Measurements from ENCODE around the gene AK5. TPM values are rescaled to one million over a fixed set of nuclear protein-coding genes. Genes with fewer than 3 reads are reported as not detected.
"Not testable (repeated sequence)": the region's sequence is repeated elsewhere in the genome, so short reads cannot be mapped to it uniquely, and the experiment has no call there.

Gene AK5
- total and polyA plus RNA-seq, 7 donors: 0.14 to 0.49 (median 0.30) TPM; not detected in 2

GRCh38 chr1:77516106-77516505 lies 234.3 kb downstream of the AK5 start:
- H3K9me3 ChIP-seq: no peaks in the 10 kb centered on the region
- intact Hi-C loops (cut with DNase I): no loop called here
- no peak for DNase-seq
- H3K27me3 ChIP-seq (ENCODE audit: insufficient read depth in 3 of 3, low read length in 2 of 3): peaks cover 0 to 14% (median 0%) of the 10 kb centered on the region in 3 donors
- no peaks in the 10 kb centered on the region for H3K36me3 ChIP-seq (ENCODE audit: insufficient read depth in 1 of 2, low read depth in 1 of 2)
- TF ChIP-seq CTCF (IDR thresholded peaks at IDR 0.05): no peak
- H3K4me3 ChIP-seq: no peak overlapping the region
- H3K27ac ChIP-seq: no peak overlapping the region
- WGBS, 3 donors: 66 to 81% (median 66%) methylated on average over 2 of the region's 2 CpGs
- no peaks in the 10 kb centered on the region for H3K4me1 ChIP-seq
- ATAC-seq: no peak

GRCh38 chr1:77524038-77524437 lies 242.2 kb downstream of the AK5 start:
- intact Hi-C loops (cut with DNase I): no loop called here
- no peak overlapping the region for H3K27ac ChIP-seq
- no peak overlapping the region for H3K4me3 ChIP-seq
- 92 to 97% (median 96%) methylated on average over 3 of the region's 3 CpGs for WGBS, 3 donors
- no peaks in the 10 kb centered on the region for H3K9me3 ChIP-seq
- ATAC-seq (no peak), DNase-seq (no peak)
- H3K36me3 ChIP-seq (ENCODE audit: insufficient read depth in 1 of 2, low read depth in 1 of 2): no peaks in the 10 kb centered on the region
- H3K27me3 ChIP-seq (ENCODE audit: insufficient read depth in 3 of 3, low read length in 2 of 3): no peaks in the 10 kb centered on the region
- no peaks in the 10 kb centered on the region for H3K4me1 ChIP-seq
- TF ChIP-seq CTCF (IDR thresholded peaks at IDR 0.05): no peak

- H3K4me3 ChIP-seq; intact Hi-C loops (cut with DNase I); DNase-seq; ATAC-seq; H3K36me3 ChIP-seq (ENCODE audit: insufficient read depth in 1 of 2, low read depth in 1 of 2); H3K27me3 ChIP-seq (ENCODE audit: insufficient read depth in 3 of 3, low read length in 2 of 3); H3K4me1 ChIP-seq; H3K27ac ChIP-seq; H3K9me3 ChIP-seq: not testable (repeated sequence)
- WGBS, 3 donors: 95 to 99% (median 97%) methylated on average over 8 of the region's 8 CpGs
These were observed 249.3 kb downstream of the AK5 start for GRCh38 chr1:77531149-77531548.

GRCh38 chr1:77531596-77532280 lies 249.9 kb downstream of the AK5 start:
- H3K4me3 ChIP-seq; DNase-seq; H3K4me1 ChIP-seq; H3K36me3 ChIP-seq (ENCODE audit: insufficient read depth in 1 of 2, low read depth in 1 of 2); ATAC-seq; H3K9me3 ChIP-seq; H3K27me3 ChIP-seq (ENCODE audit: insufficient read depth in 3 of 3, low read length in 2 of 3); H3K27ac ChIP-seq: not testable (repeated sequence)
- 96 to 98% (median 97%) methylated on average over 42 to 49 of the region's 49 CpGs for WGBS, 3 donors
- intact Hi-C loops (cut with DNase I): loop anchor here in 1 of 2 donors (2.0 kb wide), 1 partner anchor 383 kb away; no protein-coding TSS in a partner anchor

- WGBS, 3 donors: 58 to 72% (median 70%) methylated on average over 4 of the region's 4 CpGs
- no peak for TF ChIP-seq CTCF (IDR thresholded peaks at IDR 0.05)
- Histone ChIP-seq H3K4me1 (peaks cover under 1% of the 10 kb centered on the region), H3K27me3 (ENCODE audit: insufficient read depth in 3 of 3, low read length in 2 of 3) (no peaks in the 10 kb centered on the region), H3K9me3 (no peaks in the 10 kb centered on the region), H3K27ac (no peak overlapping the region), H3K4me3 (no peak overlapping the region), H3K36me3 (ENCODE audit: insufficient read depth in 1 of 2, low read depth in 1 of 2) (no peaks in the 10 kb centered on the region)
- DNase-seq (no peak), ATAC-seq (no peak)
- intact Hi-C loops (cut with DNase I): loop anchor here in 1 of 2 donors (2.0 kb wide), 1 partner anchor 384 kb away; no protein-coding TSS in a partner anchor
These were observed 250.8 kb downstream of the AK5 start for GRCh38 chr1:77532641-77533040.
